LNCAP (cell line): ENCODE results near the gene PCBP1.

ENCODE experiments used
- CTCF ChIP-seq: fragments of 450-650 bp; IDR thresholded peaks from 2 replicates; pipeline ENCODE4 v1.5.1; 2017; ENCODE audit warnings: mild to moderate bottlenecking

PCBP1 gene

GRCh38 chr2:70084973-70085710, 2.1 kb upstream of the PCBP1 start:
- no peak for TF ChIP-seq CTCF

- TF ChIP-seq CTCF = no peak
Measured at GRCh38 chr2:70085711-70086277, 1.5 kb upstream of the PCBP1 start.

- TF ChIP-seq CTCF = no peak
Measured at GRCh38 chr2:70086278-70086837, 919 bp upstream of the PCBP1 start.

- TF ChIP-seq CTCF = no peak
Measured at GRCh38 chr2:70087702-70088597, 673 bp downstream of the PCBP1 start.

- no peak for TF ChIP-seq CTCF
Measured at GRCh38 chr2:70088598-70089219, 1.4 kb downstream of the PCBP1 start.

- TF ChIP-seq CTCF = no peak
Measured at GRCh38 chr2:70089220-70089982, 2.1 kb downstream of the PCBP1 start.
